GM12892 (cell line): ENCODE results near the gene TMEM80.

Experiments used
- DNase-seq: peaks from one replicate; pipeline ENCODE4 v3.0.0; 2011; ENCODE audit not compliant: insufficient read length
- FAIRE-seq: peaks from 2 replicates; lab custom pipeline; 2011; peaks lifted over from hg19 to GRCh38; lab: Jason Lieb, UNC
- POLR2A ChIP-seq: IDR thresholded peaks from 2 replicates; pipeline ENCODE4 v1.6.1; 2011; ENCODE audit warnings: low read depth, low read length, control low read depth
- POLR2AphosphoS5 ChIP-seq: IDR thresholded peaks from 2 replicates; pipeline ENCODE4 v1.6.1; 2011; ENCODE audit warnings: low read depth, low read length, control low read depth
- TAF1 ChIP-seq: IDR thresholded peaks from 2 replicates; pipeline ENCODE4 v1.6.1; 2011; ENCODE audit warnings: low read depth, mild to moderate bottlenecking, control low read depth, low read length, borderline replicate concordance

Gene TMEM80

GRCh38 chr11:694563-695287 is 891 bp upstream of the TMEM80 start, which contains the start of gene DEAF1:
DEAF1 (minus strand) TSS chr11:695222; CDS start chr11:695047, 175 bp downstream.
- FAIRE-seq (no peak), DNase-seq (peak; percentile 78)
- TF ChIP-seq POLR2AphosphoS5 (no peak), TAF1 (no peak), POLR2A (peak; percentile 43; the same call in 1 of the 2 replicates)

GRCh38 chr11:695288-695537 is 403 bp upstream of the TMEM80 start:
- DNase-seq (no peak), FAIRE-seq (peak; percentile 100)
- TF ChIP-seq POLR2A (no peak), POLR2AphosphoS5 (no peak), TAF1 (no peak)

- FAIRE-seq, result peak; percentile 93
- no peak for TF ChIP-seq POLR2A
- TF ChIP-seq TAF1, result no peak
- no peak for TF ChIP-seq POLR2AphosphoS5
- no peak for DNase-seq
Observed at GRCh38 chr11:696955-697491, 1.4 kb downstream of the TMEM80 start.

- no peak for DNase-seq
- TF ChIP-seq TAF1, result no peak
- no peak for TF ChIP-seq POLR2AphosphoS5
- no peak for TF ChIP-seq POLR2A
- no peak for FAIRE-seq
Observed at GRCh38 chr11:697811-698311, 2.2 kb downstream of the TMEM80 start.

GRCh38 chr11:698493-699115 is 3.0 kb downstream of the TMEM80 start:
- DNase-seq (no peak), FAIRE-seq (no peak)
- TF ChIP-seq POLR2A (no peak), POLR2AphosphoS5 (no peak), TAF1 (no peak)

- DNase-seq (no peak), FAIRE-seq (no peak)
- no peak for TF ChIP-seq POLR2AphosphoS5
- TF ChIP-seq POLR2A, result no peak
- no peak for TF ChIP-seq TAF1
Observed at GRCh38 chr11:699116-699508, 3.5 kb downstream of the TMEM80 start.

- FAIRE-seq (no peak), DNase-seq (no peak)
- TF ChIP-seq POLR2A, result no peak
- no peak for TF ChIP-seq POLR2AphosphoS5
- no peak for TF ChIP-seq TAF1
Observed at GRCh38 chr11:699753-700152, 4.1 kb downstream of the TMEM80 start.

- TF ChIP-seq POLR2AphosphoS5, result no peak
- no peak for TF ChIP-seq POLR2A
- no peak for TF ChIP-seq TAF1
- DNase-seq (no peak), FAIRE-seq (no peak)
Observed at GRCh38 chr11:701741-702461, 6.3 kb downstream of the TMEM80 start.

GRCh38 chr11:702462-703461 is 7.1 kb downstream of the TMEM80 start:
- FAIRE-seq, result peak; percentile 51

GRCh38 chr11:703506-703905 is 7.9 kb downstream of the TMEM80 start:
- TF ChIP-seq POLR2A, result no peak
- TF ChIP-seq TAF1, result no peak
- no peak for TF ChIP-seq POLR2AphosphoS5
- DNase-seq (no peak), FAIRE-seq (no peak)

More at GRCh38 chr11:702462-703461, 7.1 kb downstream of the TMEM80 start:
- DNase-seq, result no peak
- TF ChIP-seq POLR2AphosphoS5, result no peak
- no peak for TF ChIP-seq TAF1
- TF ChIP-seq POLR2A, result no peak

GRCh38 chr11:704228-704674 is 8.6 kb downstream of the TMEM80 start:
- DNase-seq (no peak), FAIRE-seq (no peak)
- TF ChIP-seq TAF1 (no peak), POLR2AphosphoS5 (no peak), POLR2A (no peak)
